ENCODE results near the gene CENPL.
"Not testable (repeated sequence)": the region's sequence is repeated elsewhere in the genome, so short reads cannot be mapped to it uniquely, and the experiment has no call there.

The CENPL gene

DNA sequence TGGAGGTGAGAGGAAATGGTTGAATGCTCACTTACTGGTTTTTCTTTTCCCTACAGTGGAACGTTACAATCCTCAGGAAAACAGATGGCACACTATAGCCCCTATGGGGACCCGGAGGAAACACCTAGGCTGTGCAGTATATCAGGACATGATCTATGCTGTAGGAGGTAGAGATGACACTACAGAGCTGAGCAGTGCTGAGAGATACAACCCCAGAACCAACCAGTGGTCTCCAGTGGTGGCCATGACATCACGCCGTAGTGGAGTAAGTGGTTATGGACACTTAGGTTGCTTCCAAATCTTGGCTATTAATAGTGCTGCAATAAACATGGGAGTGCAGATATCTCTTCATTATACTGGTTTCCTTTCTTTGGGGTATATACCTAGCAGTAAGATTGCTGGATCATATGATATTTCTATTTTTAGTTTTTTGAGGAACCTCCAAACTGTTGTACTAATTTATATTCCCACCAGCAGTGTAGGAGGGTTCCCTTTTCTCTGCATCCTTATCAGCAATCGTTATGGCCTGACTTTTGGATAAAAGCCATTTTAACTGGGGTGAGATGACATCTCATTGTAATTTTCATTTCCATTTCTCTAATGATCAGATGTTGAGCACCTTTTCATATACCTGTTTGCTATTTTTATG is 49.0 kb downstream of the CENPL start:
- Histone ChIP-seq H4K20me1 (ENCODE audit: insufficient read depth) (no peaks in the 10 kb centered on the region), H3K27ac (no peak overlapping the region), H3K9ac (no peak overlapping the region), H3K27me3 (ENCODE audit: insufficient read depth, low read depth) (no peaks in the 10 kb centered on the region), H3K36me3 (ENCODE audit: insufficient read depth) (no peaks in the 10 kb centered on the region; the same call in 1 of the 2 replicates), H3K4me2 (no peak overlapping the region), H3K79me2 (ENCODE audit: insufficient read depth, low read depth) (no peaks in the 10 kb centered on the region), H3K4me3 (IDR thresholded peaks at IDR 0.05; ENCODE audit: insufficient read depth, low read depth, low read length) (no peak overlapping the region), H2AFZ (ENCODE audit: low read depth) (no peak overlapping the region), H3K4me1 (ENCODE audit: low read depth, poor library complexity, severe bottlenecking) (no peaks in the 10 kb centered on the region)
- TF ChIP-seq, protein P1, sequence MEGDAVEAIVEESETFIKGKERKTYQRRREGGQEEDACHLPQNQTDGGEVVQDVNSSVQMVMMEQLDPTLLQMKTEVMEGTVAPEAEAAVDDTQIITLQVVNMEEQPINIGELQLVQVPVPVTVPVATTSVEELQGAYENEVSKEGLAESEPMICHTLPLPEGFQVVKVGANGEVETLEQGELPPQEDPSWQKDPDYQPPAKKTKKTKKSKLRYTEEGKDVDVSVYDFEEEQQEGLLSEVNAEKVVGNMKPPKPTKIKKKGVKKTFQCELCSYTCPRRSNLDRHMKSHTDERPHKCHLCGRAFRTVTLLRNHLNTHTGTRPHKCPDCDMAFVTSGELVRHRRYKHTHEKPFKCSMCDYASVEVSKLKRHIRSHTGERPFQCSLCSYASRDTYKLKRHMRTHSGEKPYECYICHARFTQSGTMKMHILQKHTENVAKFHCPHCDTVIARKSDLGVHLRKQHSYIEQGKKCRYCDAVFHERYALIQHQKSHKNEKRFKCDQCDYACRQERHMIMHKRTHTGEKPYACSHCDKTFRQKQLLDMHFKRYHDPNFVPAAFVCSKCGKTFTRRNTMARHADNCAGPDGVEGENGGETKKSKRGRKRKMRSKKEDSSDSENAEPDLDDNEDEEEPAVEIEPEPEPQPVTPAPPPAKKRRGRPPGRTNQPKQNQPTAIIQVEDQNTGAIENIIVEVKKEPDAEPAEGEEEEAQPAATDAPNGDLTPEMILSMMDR (conservative IDR thresholded peaks at IDR 0.05; ENCODE audit: low read depth, low read length) = no peak

DNA sequence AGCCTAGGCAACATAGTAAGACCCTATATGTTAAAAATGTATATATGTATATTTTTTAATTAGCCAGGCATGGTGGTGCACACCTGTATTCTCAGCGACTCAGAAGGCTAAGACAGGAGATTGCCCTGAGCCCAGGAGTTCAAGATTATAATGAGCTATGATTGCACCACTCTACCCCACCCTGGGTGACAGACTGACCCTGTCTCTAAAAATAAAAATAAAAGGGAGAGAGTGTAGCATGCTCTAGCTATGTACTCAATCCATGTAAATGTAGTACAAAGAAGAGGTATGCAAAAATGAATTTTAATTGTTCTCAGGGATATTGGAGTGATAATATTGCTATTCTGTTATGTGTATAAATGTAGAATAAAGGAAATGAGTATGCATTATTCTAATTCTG is 53.1 kb downstream of the CENPL start:
- H3K27me3 ChIP-seq (ENCODE audit: insufficient read depth, low read depth) = no peaks in the 10 kb centered on the region
- no peak overlapping the region for H3K27ac ChIP-seq
- H3K36me3 ChIP-seq (ENCODE audit: insufficient read depth) = no peaks in the 10 kb centered on the region; the same call in 1 of the 2 replicates
- H3K79me2 ChIP-seq (ENCODE audit: insufficient read depth, low read depth) = no peaks in the 10 kb centered on the region
- TF ChIP-seq, protein P1 (conservative IDR thresholded peaks at IDR 0.05; ENCODE audit: low read depth, low read length) = no peak
- H3K4me2 ChIP-seq = no peak overlapping the region
- no peak overlapping the region for H3K9ac ChIP-seq
- no peak overlapping the region for H2AFZ ChIP-seq (ENCODE audit: low read depth)
- no peaks in the 10 kb centered on the region for H4K20me1 ChIP-seq (ENCODE audit: insufficient read depth)
- H3K4me3 ChIP-seq (IDR thresholded peaks at IDR 0.05; ENCODE audit: insufficient read depth, low read depth, low read length) = no peak overlapping the region
- H3K4me1 ChIP-seq (ENCODE audit: low read depth, poor library complexity, severe bottlenecking) = no peaks in the 10 kb centered on the region

DNA sequence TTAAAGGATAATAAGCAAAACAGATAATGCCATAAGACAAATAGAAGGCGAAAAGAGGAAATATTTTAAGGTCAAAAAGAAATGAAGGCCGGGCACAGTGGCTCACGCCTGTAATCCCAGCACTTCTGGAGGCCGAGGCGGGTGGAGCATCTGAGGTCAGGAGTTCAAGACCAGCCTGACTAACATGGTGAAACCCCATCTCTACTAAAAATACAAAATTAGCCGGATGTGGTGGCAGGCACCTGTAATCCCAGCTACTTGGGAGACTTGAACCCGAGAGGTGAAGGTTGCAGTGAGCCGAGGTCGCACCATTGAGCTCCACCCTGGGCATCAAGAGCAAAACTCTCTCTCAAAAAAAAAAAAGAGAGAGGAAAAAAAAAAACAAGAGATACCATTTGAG is 54.4 kb downstream of the CENPL start:
- not testable (repeated sequence) for H4K20me1 ChIP-seq (ENCODE audit: insufficient read depth); H3K4me2 ChIP-seq; H3K36me3 ChIP-seq (ENCODE audit: insufficient read depth); H3K27ac ChIP-seq; H3K27me3 ChIP-seq (ENCODE audit: insufficient read depth, low read depth); H3K4me3 ChIP-seq (IDR thresholded peaks at IDR 0.05; ENCODE audit: insufficient read depth, low read depth, low read length); H2AFZ ChIP-seq (ENCODE audit: low read depth); H3K4me1 ChIP-seq (ENCODE audit: low read depth, poor library complexity, severe bottlenecking); H3K9ac ChIP-seq; H3K79me2 ChIP-seq (ENCODE audit: insufficient read depth, low read depth)

DNA sequence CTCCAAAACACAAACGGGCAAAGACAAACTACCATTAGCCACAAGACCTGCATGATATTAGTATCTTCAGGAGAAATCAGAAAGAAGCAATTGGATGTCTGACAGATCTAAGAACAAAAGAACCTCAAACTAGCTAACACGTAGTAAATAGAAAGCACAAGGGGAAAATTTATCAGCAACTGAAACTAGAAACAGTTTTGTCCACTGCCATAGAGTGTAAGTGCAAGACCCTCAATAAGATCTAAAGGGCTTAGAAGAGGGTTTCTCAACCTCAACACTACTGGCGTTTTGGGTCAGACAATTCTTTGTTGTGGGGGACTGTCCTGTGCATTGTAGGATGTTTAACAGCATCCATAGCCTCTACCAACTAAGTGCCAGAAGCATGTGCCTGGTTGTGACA is 55.9 kb downstream of the CENPL start:
- H3K27ac ChIP-seq = no peak overlapping the region
- no peaks in the 10 kb centered on the region for H3K27me3 ChIP-seq (ENCODE audit: insufficient read depth, low read depth)
- H4K20me1 ChIP-seq (ENCODE audit: insufficient read depth) = no peaks in the 10 kb centered on the region
- no peak overlapping the region for H2AFZ ChIP-seq (ENCODE audit: low read depth)
- H3K4me2 ChIP-seq = no peak overlapping the region
- no peaks in the 10 kb centered on the region for H3K36me3 ChIP-seq (ENCODE audit: insufficient read depth)
- H3K9ac ChIP-seq = no peak overlapping the region
- no peaks in the 10 kb centered on the region for H3K79me2 ChIP-seq (ENCODE audit: insufficient read depth, low read depth)
- H3K4me1 ChIP-seq (ENCODE audit: low read depth, poor library complexity, severe bottlenecking) = no peaks in the 10 kb centered on the region
- H3K4me3 ChIP-seq (IDR thresholded peaks at IDR 0.05; ENCODE audit: insufficient read depth, low read depth, low read length) = no peak overlapping the region
- TF ChIP-seq, protein P1 (conservative IDR thresholded peaks at IDR 0.05; ENCODE audit: low read depth, low read length) = no peak

DNA sequence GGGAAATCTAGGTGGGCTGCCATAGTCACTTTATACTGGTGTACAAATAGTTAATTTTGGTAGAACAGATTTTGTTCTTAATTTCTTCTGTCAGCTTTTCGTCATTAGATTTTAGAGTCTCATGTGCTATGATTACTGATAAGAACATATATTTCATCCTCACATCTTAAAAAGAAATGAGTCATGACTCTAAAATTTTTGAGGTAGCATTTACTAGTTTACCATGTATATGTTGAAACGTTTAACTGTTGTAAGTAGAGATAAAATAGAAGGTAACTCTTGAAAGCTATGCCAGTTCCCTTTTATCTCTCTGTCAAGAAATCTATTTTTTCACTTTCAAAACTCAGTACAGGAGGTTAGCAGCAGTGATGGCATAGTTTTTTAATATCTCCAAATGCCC is 56.5 kb downstream of the CENPL start:
- TF ChIP-seq, protein P1 (conservative IDR thresholded peaks at IDR 0.05; ENCODE audit: low read depth, low read length) = no peak
- Histone ChIP-seq H3K4me2 (no peak overlapping the region), H3K9ac (no peak overlapping the region), H3K4me1 (ENCODE audit: low read depth, poor library complexity, severe bottlenecking) (no peaks in the 10 kb centered on the region), H3K27ac (no peak overlapping the region), H3K36me3 (ENCODE audit: insufficient read depth) (no peaks in the 10 kb centered on the region), H3K79me2 (ENCODE audit: insufficient read depth, low read depth) (no peaks in the 10 kb centered on the region), H2AFZ (ENCODE audit: low read depth) (no peak overlapping the region), H4K20me1 (ENCODE audit: insufficient read depth) (no peaks in the 10 kb centered on the region), H3K4me3 (IDR thresholded peaks at IDR 0.05; ENCODE audit: insufficient read depth, low read depth, low read length) (no peak overlapping the region), H3K27me3 (ENCODE audit: insufficient read depth, low read depth) (no peaks in the 10 kb centered on the region)

DNA sequence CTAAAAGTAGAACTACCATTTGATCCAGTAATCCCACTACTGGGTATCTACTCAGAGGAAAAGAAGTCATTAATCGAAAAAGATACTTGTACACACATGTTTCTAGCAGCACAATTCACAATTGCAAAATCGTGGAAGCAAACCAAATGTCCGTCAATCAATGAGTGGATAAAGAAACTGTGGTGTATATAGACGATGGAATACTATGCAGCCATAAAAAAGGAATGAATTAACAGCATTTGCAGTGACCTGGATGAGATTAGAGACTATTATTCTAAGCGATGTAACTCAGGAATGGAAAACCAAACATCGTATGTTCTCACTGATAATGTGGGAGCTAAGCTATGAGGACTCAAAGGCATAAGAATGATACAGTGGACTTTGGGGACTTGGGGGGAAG is 60.4 kb downstream of the CENPL start:
- H3K27me3 ChIP-seq (ENCODE audit: insufficient read depth, low read depth) = not testable (repeated sequence)

More for the DNA sequence above, 60.4 kb downstream of the CENPL start:
- H3K9ac ChIP-seq; H3K4me1 ChIP-seq (ENCODE audit: low read depth, poor library complexity, severe bottlenecking); H3K4me3 ChIP-seq (IDR thresholded peaks at IDR 0.05; ENCODE audit: insufficient read depth, low read depth, low read length); H3K27ac ChIP-seq; H2AFZ ChIP-seq (ENCODE audit: low read depth); H3K79me2 ChIP-seq (ENCODE audit: insufficient read depth, low read depth); H3K36me3 ChIP-seq (ENCODE audit: insufficient read depth); H3K4me2 ChIP-seq; H4K20me1 ChIP-seq (ENCODE audit: insufficient read depth): not testable (repeated sequence)
